ENCODE results near the gene GSG1L.

GSG1L gene

DNA sequence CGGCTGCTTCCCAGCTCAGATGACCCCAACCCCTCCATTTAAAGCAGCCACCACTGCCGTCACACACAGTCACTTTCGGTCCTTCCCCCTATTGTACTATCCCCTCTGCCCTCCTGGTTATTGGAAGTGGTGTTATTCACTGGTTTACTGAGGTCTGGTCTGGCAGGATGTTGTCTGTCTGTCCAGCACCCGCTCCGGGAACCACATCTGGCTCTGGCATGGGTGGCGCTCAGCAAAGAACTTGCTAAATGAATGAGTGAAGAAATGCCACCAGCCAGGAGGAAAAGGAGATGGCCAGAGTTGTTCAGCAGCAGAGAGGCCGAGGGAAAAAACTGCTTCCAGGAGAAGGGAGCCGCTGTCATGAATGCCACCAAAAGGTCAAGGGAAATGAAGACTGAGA lies 161.6 kb downstream of the GSG1L start:
- TF ChIP-seq CTCF (conservative IDR thresholded peaks at IDR 0.05; ENCODE audit: low read depth, low read length) = no peak
- no peak for DNase-seq (ENCODE audit: low read depth)
- no peak overlapping the region for H3K4me3 ChIP-seq (ENCODE audit: low read length)

DNA sequence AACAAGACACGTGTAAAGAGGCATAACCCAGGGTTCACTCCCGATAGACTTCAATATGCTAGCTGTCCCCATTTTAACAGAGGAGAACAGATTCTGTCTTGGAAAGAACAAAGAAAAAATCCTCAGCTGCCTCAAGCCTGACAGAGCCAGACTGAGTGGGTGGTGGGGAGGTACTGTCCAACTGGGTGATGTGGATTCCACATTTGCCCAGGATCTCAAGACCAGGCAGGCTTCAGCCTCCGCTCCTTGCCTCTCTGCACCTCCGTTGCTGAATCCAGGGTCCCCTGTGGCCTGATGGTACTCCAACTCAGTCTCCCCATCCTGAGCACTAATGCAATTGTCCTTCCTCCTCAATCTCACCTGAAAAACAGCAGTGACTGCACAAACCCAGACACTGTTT lies 163.8 kb downstream of the GSG1L start:
- no peak for DNase-seq (ENCODE audit: low read depth)
- no peak overlapping the region for H3K4me3 ChIP-seq (ENCODE audit: low read length)
- no peak for TF ChIP-seq CTCF (conservative IDR thresholded peaks at IDR 0.05; ENCODE audit: low read depth, low read length)

DNA sequence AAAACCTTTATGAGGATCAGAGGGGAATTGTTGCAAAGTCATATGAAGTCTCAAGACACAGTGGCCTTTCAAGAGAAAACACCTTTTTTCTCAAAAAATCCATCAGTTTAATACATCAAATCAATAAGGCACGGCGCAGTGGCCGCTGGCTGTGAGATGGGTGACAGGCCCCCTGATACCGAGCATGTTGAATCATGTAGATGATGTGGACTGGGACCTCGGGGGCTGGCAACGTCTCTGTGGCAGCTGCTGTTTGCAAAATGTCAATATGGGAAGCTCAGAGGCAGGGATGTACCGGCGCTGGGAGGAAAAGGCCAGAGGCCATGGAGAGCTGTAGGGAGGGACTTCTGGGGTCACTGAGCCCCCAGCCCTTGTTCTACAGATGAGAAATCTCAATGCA lies 169.1 kb downstream of the GSG1L start:
- no peak for DNase-seq (ENCODE audit: low read depth)

GRCh38 chr16:27892879-27893278 lies 170.6 kb downstream of the GSG1L start:
- no peak for DNase-seq (ENCODE audit: low read depth)
- no peak for TF ChIP-seq CTCF (conservative IDR thresholded peaks at IDR 0.05; ENCODE audit: low read depth, low read length)
- no peak overlapping the region for H3K4me3 ChIP-seq (ENCODE audit: low read length)

More for the DNA sequence above, 169.1 kb downstream of the GSG1L start:
- TF ChIP-seq CTCF (conservative IDR thresholded peaks at IDR 0.05; ENCODE audit: low read depth, low read length) = no peak
- no peak overlapping the region for H3K4me3 ChIP-seq (ENCODE audit: low read length)

- no peak overlapping the region for H3K4me3 ChIP-seq (ENCODE audit: low read length)
- TF ChIP-seq CTCF (conservative IDR thresholded peaks at IDR 0.05; ENCODE audit: low read depth, low read length) = no peak
- DNase-seq (ENCODE audit: low read depth) = no peak
Measured at GRCh38 chr16:27890866-27891265, 172.6 kb downstream of the GSG1L start.

GRCh38 chr16:27890006-27890405 lies 173.5 kb downstream of the GSG1L start:
- no peak overlapping the region for H3K4me3 ChIP-seq (ENCODE audit: low read length)
- no peak for TF ChIP-seq CTCF (conservative IDR thresholded peaks at IDR 0.05; ENCODE audit: low read depth, low read length)
- DNase-seq (ENCODE audit: low read depth) = no peak

DNA sequence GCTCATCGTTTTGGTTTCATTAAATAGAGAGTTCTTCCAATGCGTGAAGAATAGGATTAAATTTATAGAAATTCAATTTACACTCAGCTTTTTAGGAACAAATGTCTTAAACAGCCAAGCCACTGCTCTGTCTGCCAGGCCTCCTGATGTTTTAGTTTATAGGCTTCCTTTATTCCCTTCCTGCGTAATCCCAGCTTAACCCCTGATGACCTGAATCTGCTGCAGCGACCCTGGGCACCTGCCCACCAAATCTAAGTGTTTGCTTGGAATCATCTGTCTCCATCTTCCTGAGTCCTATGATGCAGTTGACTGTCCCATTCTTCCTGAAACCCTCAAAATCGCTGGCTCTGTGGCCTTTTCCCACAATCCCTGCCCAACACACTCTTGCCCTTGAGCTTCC lies 179.9 kb downstream of the GSG1L start:
- no peak for TF ChIP-seq CTCF (conservative IDR thresholded peaks at IDR 0.05; ENCODE audit: low read depth, low read length)
- DNase-seq (ENCODE audit: low read depth) = no peak
- no peak overlapping the region for H3K4me3 ChIP-seq (ENCODE audit: low read length)

Measured in retinal pigment epithelial cell (primary cell).